Measurements from ENCODE around the gene NTN5. TPM values are rescaled to one million over a fixed set of nuclear protein-coding genes. Genes with fewer than 3 reads are reported as not detected.
A peak's percentile ranks its signal among the peaks of the same experiment; 100 is the strongest.

Gene NTN5
- total and polyA plus RNA-seq, 9 of the 15 experiments (the other 6 are each of a cell fraction or from before 2014, with no cell fraction given) = not detected

DNA sequence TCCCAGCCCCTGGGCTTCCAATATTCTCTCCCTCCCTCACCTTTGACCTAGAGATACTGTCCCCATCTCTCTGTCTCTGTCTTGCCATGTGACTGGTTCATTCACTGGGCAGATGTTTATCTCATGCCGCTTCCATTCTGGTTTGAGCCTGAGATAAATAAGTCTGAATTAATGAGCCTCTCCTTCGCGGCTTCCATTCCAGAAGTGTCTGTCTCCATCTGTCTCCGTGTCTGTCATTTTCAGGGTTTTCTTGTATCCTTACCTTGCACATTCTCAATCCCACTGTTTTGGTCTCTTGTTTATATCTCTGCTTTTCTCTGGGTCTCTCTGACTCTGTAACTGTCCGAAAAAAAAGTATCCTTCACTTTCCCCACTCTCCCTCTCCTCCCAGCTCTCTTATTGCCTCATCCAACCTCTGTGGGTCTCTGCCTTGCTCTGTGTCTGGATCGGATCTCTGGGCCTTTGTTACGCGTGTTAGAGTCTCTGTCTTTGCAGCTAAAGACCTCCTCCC, 49.2 kb downstream of the NTN5 start (continued):
- TF ChIP-seq, protein P1, sequence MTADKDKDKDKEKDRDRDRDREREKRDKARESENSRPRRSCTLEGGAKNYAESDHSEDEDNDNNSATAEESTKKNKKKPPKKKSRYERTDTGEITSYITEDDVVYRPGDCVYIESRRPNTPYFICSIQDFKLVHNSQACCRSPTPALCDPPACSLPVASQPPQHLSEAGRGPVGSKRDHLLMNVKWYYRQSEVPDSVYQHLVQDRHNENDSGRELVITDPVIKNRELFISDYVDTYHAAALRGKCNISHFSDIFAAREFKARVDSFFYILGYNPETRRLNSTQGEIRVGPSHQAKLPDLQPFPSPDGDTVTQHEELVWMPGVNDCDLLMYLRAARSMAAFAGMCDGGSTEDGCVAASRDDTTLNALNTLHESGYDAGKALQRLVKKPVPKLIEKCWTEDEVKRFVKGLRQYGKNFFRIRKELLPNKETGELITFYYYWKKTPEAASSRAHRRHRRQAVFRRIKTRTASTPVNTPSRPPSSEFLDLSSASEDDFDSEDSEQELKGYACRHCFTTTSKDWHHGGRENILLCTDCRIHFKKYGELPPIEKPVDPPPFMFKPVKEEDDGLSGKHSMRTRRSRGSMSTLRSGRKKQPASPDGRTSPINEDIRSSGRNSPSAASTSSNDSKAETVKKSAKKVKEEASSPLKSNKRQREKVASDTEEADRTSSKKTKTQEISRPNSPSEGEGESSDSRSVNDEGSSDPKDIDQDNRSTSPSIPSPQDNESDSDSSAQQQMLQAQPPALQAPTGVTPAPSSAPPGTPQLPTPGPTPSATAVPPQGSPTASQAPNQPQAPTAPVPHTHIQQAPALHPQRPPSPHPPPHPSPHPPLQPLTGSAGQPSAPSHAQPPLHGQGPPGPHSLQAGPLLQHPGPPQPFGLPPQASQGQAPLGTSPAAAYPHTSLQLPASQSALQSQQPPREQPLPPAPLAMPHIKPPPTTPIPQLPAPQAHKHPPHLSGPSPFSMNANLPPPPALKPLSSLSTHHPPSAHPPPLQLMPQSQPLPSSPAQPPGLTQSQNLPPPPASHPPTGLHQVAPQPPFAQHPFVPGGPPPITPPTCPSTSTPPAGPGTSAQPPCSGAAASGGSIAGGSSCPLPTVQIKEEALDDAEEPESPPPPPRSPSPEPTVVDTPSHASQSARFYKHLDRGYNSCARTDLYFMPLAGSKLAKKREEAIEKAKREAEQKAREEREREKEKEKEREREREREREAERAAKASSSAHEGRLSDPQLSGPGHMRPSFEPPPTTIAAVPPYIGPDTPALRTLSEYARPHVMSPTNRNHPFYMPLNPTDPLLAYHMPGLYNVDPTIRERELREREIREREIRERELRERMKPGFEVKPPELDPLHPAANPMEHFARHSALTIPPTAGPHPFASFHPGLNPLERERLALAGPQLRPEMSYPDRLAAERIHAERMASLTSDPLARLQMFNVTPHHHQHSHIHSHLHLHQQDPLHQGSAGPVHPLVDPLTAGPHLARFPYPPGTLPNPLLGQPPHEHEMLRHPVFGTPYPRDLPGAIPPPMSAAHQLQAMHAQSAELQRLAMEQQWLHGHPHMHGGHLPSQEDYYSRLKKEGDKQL (CRISPR knock-in tag; IDR thresholded peaks at IDR 0.05; ENCODE audit: borderline replicate concordance) = no peak
- TF ChIP-seq BHLHE40 (IDR thresholded peaks at IDR 0.05; ENCODE audit: low read length) (0 out of 2 replicates have a peak, but pooled peaks have one; percentile 29), CBX3 (IDR thresholded peaks at IDR 0.05; ENCODE audit: borderline replicate concordance in 1 of 2, low read length in 2 of 2) (no peak), CREM (IDR thresholded peaks at IDR 0.05; ENCODE audit: low read depth) (no peak), TCFL5 (CRISPR knock-in tag; conservative IDR thresholded peaks at IDR 0.05) (no peak)
- TF ChIP-seq, protein P2, sequence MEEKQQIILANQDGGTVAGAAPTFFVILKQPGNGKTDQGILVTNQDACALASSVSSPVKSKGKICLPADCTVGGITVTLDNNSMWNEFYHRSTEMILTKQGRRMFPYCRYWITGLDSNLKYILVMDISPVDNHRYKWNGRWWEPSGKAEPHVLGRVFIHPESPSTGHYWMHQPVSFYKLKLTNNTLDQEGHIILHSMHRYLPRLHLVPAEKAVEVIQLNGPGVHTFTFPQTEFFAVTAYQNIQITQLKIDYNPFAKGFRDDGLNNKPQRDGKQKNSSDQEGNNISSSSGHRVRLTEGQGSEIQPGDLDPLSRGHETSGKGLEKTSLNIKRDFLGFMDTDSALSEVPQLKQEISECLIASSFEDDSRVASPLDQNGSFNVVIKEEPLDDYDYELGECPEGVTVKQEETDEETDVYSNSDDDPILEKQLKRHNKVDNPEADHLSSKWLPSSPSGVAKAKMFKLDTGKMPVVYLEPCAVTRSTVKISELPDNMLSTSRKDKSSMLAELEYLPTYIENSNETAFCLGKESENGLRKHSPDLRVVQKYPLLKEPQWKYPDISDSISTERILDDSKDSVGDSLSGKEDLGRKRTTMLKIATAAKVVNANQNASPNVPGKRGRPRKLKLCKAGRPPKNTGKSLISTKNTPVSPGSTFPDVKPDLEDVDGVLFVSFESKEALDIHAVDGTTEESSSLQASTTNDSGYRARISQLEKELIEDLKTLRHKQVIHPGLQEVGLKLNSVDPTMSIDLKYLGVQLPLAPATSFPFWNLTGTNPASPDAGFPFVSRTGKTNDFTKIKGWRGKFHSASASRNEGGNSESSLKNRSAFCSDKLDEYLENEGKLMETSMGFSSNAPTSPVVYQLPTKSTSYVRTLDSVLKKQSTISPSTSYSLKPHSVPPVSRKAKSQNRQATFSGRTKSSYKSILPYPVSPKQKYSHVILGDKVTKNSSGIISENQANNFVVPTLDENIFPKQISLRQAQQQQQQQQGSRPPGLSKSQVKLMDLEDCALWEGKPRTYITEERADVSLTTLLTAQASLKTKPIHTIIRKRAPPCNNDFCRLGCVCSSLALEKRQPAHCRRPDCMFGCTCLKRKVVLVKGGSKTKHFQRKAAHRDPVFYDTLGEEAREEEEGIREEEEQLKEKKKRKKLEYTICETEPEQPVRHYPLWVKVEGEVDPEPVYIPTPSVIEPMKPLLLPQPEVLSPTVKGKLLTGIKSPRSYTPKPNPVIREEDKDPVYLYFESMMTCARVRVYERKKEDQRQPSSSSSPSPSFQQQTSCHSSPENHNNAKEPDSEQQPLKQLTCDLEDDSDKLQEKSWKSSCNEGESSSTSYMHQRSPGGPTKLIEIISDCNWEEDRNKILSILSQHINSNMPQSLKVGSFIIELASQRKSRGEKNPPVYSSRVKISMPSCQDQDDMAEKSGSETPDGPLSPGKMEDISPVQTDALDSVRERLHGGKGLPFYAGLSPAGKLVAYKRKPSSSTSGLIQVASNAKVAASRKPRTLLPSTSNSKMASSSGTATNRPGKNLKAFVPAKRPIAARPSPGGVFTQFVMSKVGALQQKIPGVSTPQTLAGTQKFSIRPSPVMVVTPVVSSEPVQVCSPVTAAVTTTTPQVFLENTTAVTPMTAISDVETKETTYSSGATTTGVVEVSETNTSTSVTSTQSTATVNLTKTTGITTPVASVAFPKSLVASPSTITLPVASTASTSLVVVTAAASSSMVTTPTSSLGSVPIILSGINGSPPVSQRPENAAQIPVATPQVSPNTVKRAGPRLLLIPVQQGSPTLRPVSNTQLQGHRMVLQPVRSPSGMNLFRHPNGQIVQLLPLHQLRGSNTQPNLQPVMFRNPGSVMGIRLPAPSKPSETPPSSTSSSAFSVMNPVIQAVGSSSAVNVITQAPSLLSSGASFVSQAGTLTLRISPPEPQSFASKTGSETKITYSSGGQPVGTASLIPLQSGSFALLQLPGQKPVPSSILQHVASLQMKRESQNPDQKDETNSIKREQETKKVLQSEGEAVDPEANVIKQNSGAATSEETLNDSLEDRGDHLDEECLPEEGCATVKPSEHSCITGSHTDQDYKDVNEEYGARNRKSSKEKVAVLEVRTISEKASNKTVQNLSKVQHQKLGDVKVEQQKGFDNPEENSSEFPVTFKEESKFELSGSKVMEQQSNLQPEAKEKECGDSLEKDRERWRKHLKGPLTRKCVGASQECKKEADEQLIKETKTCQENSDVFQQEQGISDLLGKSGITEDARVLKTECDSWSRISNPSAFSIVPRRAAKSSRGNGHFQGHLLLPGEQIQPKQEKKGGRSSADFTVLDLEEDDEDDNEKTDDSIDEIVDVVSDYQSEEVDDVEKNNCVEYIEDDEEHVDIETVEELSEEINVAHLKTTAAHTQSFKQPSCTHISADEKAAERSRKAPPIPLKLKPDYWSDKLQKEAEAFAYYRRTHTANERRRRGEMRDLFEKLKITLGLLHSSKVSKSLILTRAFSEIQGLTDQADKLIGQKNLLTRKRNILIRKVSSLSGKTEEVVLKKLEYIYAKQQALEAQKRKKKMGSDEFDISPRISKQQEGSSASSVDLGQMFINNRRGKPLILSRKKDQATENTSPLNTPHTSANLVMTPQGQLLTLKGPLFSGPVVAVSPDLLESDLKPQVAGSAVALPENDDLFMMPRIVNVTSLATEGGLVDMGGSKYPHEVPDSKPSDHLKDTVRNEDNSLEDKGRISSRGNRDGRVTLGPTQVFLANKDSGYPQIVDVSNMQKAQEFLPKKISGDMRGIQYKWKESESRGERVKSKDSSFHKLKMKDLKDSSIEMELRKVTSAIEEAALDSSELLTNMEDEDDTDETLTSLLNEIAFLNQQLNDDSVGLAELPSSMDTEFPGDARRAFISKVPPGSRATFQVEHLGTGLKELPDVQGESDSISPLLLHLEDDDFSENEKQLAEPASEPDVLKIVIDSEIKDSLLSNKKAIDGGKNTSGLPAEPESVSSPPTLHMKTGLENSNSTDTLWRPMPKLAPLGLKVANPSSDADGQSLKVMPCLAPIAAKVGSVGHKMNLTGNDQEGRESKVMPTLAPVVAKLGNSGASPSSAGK (IDR thresholded peaks at IDR 0.05) = no peak
- TF ChIP-seq, protein P3, sequence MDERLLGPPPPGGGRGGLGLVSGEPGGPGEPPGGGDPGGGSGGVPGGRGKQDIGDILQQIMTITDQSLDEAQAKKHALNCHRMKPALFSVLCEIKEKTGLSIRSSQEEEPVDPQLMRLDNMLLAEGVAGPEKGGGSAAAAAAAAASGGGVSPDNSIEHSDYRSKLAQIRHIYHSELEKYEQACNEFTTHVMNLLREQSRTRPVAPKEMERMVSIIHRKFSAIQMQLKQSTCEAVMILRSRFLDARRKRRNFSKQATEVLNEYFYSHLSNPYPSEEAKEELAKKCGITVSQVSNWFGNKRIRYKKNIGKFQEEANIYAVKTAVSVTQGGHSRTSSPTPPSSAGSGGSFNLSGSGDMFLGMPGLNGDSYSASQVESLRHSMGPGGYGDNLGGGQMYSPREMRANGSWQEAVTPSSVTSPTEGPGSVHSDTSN (CRISPR knock-in tag; IDR thresholded peaks at IDR 0.05; ENCODE audit: low read depth) = no peak
- TF ChIP-seq, protein P3 (tag; conservative IDR thresholded peaks at IDR 0.05; ENCODE audit: low read depth) = 0 out of 2 replicates have a peak, but pooled peaks have one; percentile 11
